ENCODE measurements around the gene ABCA4. TPM values are rescaled to one million over a fixed set of nuclear protein-coding genes. Genes with fewer than 3 reads are reported as not detected.

The ABCA4 gene
- polyA plus RNA-seq, 1 donor from 2014 or later = not detected

GRCh38 chr1:94068096-94068998 is 52.6 kb downstream of the ABCA4 start:
- Mint-ChIP-seq H3K36me3 (no peaks in the 10 kb centered on the region), H3K4me1 (peaks cover 0 to 1% (median 0%) of the 10 kb centered on the region in 3 donors), H3K4me3 (no peak overlapping the region), H3K27ac (no peak overlapping the region), H3K9me3 (peaks cover 0 to 6% (median 0%) of the 10 kb centered on the region in 3 donors), H3K27me3 (peaks cover 8% of the 10 kb centered on the region)

GRCh38 chr1:94067196-94067595 is 53.8 kb downstream of the ABCA4 start:
- no peak overlapping the region for H3K27ac Mint-ChIP-seq
- H3K4me1 Mint-ChIP-seq = peaks cover 0 to 1% (median 0%) of the 10 kb centered on the region in 3 donors
- H3K36me3 Mint-ChIP-seq = peaks cover under 1% of the 10 kb centered on the region
- no peak overlapping the region for H3K4me3 Mint-ChIP-seq
- peaks cover 0 to 6% (median 0%) of the 10 kb centered on the region in 3 donors for H3K9me3 Mint-ChIP-seq
- H3K27me3 Mint-ChIP-seq = peaks cover 8% of the 10 kb centered on the region

GRCh38 chr1:94063379-94063778 is 57.6 kb downstream of the ABCA4 start:
- H3K4me3 Mint-ChIP-seq = no peak overlapping the region
- peaks cover 2% of the 10 kb centered on the region for H3K36me3 Mint-ChIP-seq
- peaks cover 17% of the 10 kb centered on the region for H3K27me3 Mint-ChIP-seq
- H3K27ac Mint-ChIP-seq = no peak overlapping the region
- H3K4me1 Mint-ChIP-seq = peaks cover 0 to 1% (median 0%) of the 10 kb centered on the region in 3 donors
- H3K9me3 Mint-ChIP-seq = no peaks in the 10 kb centered on the region

- Mint-ChIP-seq H3K36me3 (peaks cover 2% of the 10 kb centered on the region), H3K4me3 (no peak overlapping the region), H3K27me3 (peaks cover 22% of the 10 kb centered on the region), H3K4me1 (peaks cover 0 to 1% (median 0%) of the 10 kb centered on the region in 3 donors), H3K9me3 (no peaks in the 10 kb centered on the region), H3K27ac (peak overlapping the region in 1 of 3 donors; percentile 23)
Observed at GRCh38 chr1:94061513-94062443, 59.2 kb downstream of the ABCA4 start.

GRCh38 chr1:94060720-94061119 is 60.2 kb downstream of the ABCA4 start:
- Mint-ChIP-seq H3K9me3 (no peaks in the 10 kb centered on the region), H3K27ac (peak overlapping the region in 1 of 3 donors; percentile 14), H3K4me1 (peaks cover 0 to 1% (median 0%) of the 10 kb centered on the region in 3 donors), H3K27me3 (peaks cover 22% of the 10 kb centered on the region), H3K4me3 (no peak overlapping the region), H3K36me3 (peaks cover 2% of the 10 kb centered on the region)

- Mint-ChIP-seq H3K27me3 (peaks cover 20% of the 10 kb centered on the region), H3K36me3 (peaks cover 2% of the 10 kb centered on the region), H3K27ac (no peak overlapping the region)
Observed at GRCh38 chr1:94058766-94059165, 62.2 kb downstream of the ABCA4 start.

GRCh38 chr1:94056996-94057395 is 64.0 kb downstream of the ABCA4 start:
- no peaks in the 10 kb centered on the region for H3K9me3 Mint-ChIP-seq
- no peak overlapping the region for H3K4me3 Mint-ChIP-seq
- no peaks in the 10 kb centered on the region for H3K36me3 Mint-ChIP-seq
- H3K27ac Mint-ChIP-seq = no peak overlapping the region
- peaks cover 17% of the 10 kb centered on the region for H3K27me3 Mint-ChIP-seq
- no peaks in the 10 kb centered on the region for H3K4me1 Mint-ChIP-seq

More at GRCh38 chr1:94058766-94059165, 62.2 kb downstream of the ABCA4 start:
- H3K4me3 Mint-ChIP-seq = no peak overlapping the region
- H3K4me1 Mint-ChIP-seq = no peaks in the 10 kb centered on the region
- no peaks in the 10 kb centered on the region for H3K9me3 Mint-ChIP-seq

- peaks cover 17% of the 10 kb centered on the region for H3K27me3 Mint-ChIP-seq
Observed at GRCh38 chr1:94056171-94056570, 64.8 kb downstream of the ABCA4 start.

GRCh38 chr1:94055459-94056122 is 65.4 kb downstream of the ABCA4 start:
- no peaks in the 10 kb centered on the region for H3K36me3 Mint-ChIP-seq
- H3K4me1 Mint-ChIP-seq = no peaks in the 10 kb centered on the region
- H3K9me3 Mint-ChIP-seq = no peaks in the 10 kb centered on the region
- no peak overlapping the region for H3K4me3 Mint-ChIP-seq
- no peak overlapping the region for H3K27ac Mint-ChIP-seq
- H3K27me3 Mint-ChIP-seq = peaks cover 15% of the 10 kb centered on the region

More at GRCh38 chr1:94056171-94056570, 64.8 kb downstream of the ABCA4 start:
- Mint-ChIP-seq H3K9me3 (no peaks in the 10 kb centered on the region), H3K36me3 (no peaks in the 10 kb centered on the region), H3K4me3 (no peak overlapping the region), H3K27ac (no peak overlapping the region), H3K4me1 (no peaks in the 10 kb centered on the region)

- Mint-ChIP-seq H3K36me3 (no peaks in the 10 kb centered on the region), H3K4me3 (no peak overlapping the region), H3K27me3 (peaks cover 7% of the 10 kb centered on the region), H3K4me1 (peaks cover 0 to 2% (median under 1%) of the 10 kb centered on the region in 3 donors), H3K9me3 (no peaks in the 10 kb centered on the region), H3K27ac (no peak overlapping the region)
Observed at GRCh38 chr1:94050675-94051074, 70.3 kb downstream of the ABCA4 start.

- Mint-ChIP-seq H3K27ac (no peak overlapping the region), H3K4me1 (peaks cover 0 to 5% (median 4%) of the 10 kb centered on the region in 3 donors), H3K36me3 (no peaks in the 10 kb centered on the region), H3K9me3 (no peaks in the 10 kb centered on the region), H3K4me3 (no peak overlapping the region), H3K27me3 (peaks cover 10% of the 10 kb centered on the region)
Observed at GRCh38 chr1:94050254-94050653, 70.7 kb downstream of the ABCA4 start.

- Mint-ChIP-seq H3K9me3 (no peaks in the 10 kb centered on the region), H3K4me3 (no peak overlapping the region), H3K4me1 (peaks cover 0 to 5% (median 4%) of the 10 kb centered on the region in 3 donors), H3K27me3 (peaks cover 13% of the 10 kb centered on the region), H3K27ac (no peak overlapping the region), H3K36me3 (no peaks in the 10 kb centered on the region)
Observed at GRCh38 chr1:94049791-94050190, 71.2 kb downstream of the ABCA4 start.

- Mint-ChIP-seq H3K9me3 (no peaks in the 10 kb centered on the region), H3K4me3 (no peak overlapping the region), H3K27ac (no peak overlapping the region), H3K4me1 (peaks cover 0 to 7% (median 5%) of the 10 kb centered on the region in 3 donors), H3K27me3 (peaks cover 15% of the 10 kb centered on the region), H3K36me3 (no peaks in the 10 kb centered on the region)
Observed at GRCh38 chr1:94048413-94049164, 72.4 kb downstream of the ABCA4 start.

- H3K4me1 Mint-ChIP-seq = peaks cover 0 to 7% (median 5%) of the 10 kb centered on the region in 3 donors
- H3K4me3 Mint-ChIP-seq = peak overlapping the region in 1 of 4 donors; percentile 47
- no peak overlapping the region for H3K27ac Mint-ChIP-seq
- H3K36me3 Mint-ChIP-seq = no peaks in the 10 kb centered on the region
- no peaks in the 10 kb centered on the region for H3K9me3 Mint-ChIP-seq
- H3K27me3 Mint-ChIP-seq = peaks cover 18% of the 10 kb centered on the region
Observed at GRCh38 chr1:94047949-94048348, 73.0 kb downstream of the ABCA4 start.

Measured in IgD-negative memory B cell (primary cell).